Common myeloid progenitor, CD34-positive (primary cell): Measurements from ENCODE around the gene PHLPP1.
A peak's percentile ranks its signal among the peaks of the same experiment; 100 is the strongest.

Experiments used
- CTCF ChIA-PET: fragments of 350-600 bp; sonication (Branson Sonifier 250); formaldehyde crosslinking; loops from one replicate; lab custom pipeline; 2021; ENCODE audit warnings: antibody characterized with exemption; lab: Charles Lee
- POLR2A ChIA-PET: fragments of 350-600 bp; sonication (Branson Sonifier 250); formaldehyde crosslinking; loops from one replicate; lab custom pipeline; 2021; ENCODE audit warnings: antibody characterized with exemption; lab: Charles Lee
- DNase-seq, 3 donors: peaks; one replicate each; pipeline versions ENCODE4 v3.0.0 to v3.0.0-alpha.2; 2013
- H3K27ac ChIP-seq, 2 experiments: 1 replicate in 1 of 2; 2 replicates in 1 of 2; pipeline ENCODE4 v1.7.0; 2013; ENCODE audit warnings: inconsistent platforms in 2 of 2, low read length in 2 of 2, mild to moderate bottlenecking in 2 of 2, low read depth in 1 of 2, moderate library complexity in 1 of 2; ENCODE audit not compliant: severe bottlenecking in 2 of 2, insufficient read depth in 1 of 2, poor library complexity in 1 of 2
- H3K27me3 ChIP-seq, 5 experiments: replicated peaks in 2 of 5; 1 replicate in 3 of 5; 2 replicates in 2 of 5; pipeline versions ENCODE4 v1.6.1 to v1.7.0; 2013; ENCODE audit warnings: low read length in 4 of 5, mild to moderate bottlenecking in 2 of 5, moderate library complexity in 2 of 5, inconsistent platforms in 1 of 5; ENCODE audit not compliant: insufficient read depth in 5 of 5, control insufficient read depth in 4 of 5
- H3K36me3 ChIP-seq, 4 experiments: 1 replicate in 2 of 4; 2 replicates in 2 of 4; pipeline versions ENCODE4 v1.6.1 to v1.7.0; 2013; ENCODE audit warnings: low read length in 3 of 4, control low read depth in 1 of 4, mild to moderate bottlenecking in 1 of 4; ENCODE audit not compliant: control insufficient read depth in 4 of 4, insufficient read depth in 4 of 4
- H3K4me1 ChIP-seq, 4 experiments: 1 replicate in 3 of 4; 2 replicates in 1 of 4; pipeline versions ENCODE4 v1.6.1 to v1.7.1; 2013; ENCODE audit warnings: low read length in 3 of 4, mild to moderate bottlenecking in 3 of 4, control low read depth in 1 of 4, inconsistent platforms in 1 of 4, moderate library complexity in 1 of 4; ENCODE audit not compliant: control insufficient read depth in 4 of 4, insufficient read depth in 4 of 4; ENCODE audit errors: control extremely low read depth in 1 of 4
- H3K4me3 ChIP-seq, 7 experiments: 1 replicate in 4 of 7; 2 replicates in 3 of 7; pipeline versions ENCODE4 v1.5.1 to v1.7.0; 2013; ENCODE audit warnings: mild to moderate bottlenecking in 7 of 7, low read length in 6 of 7, moderate library complexity in 6 of 7, inconsistent platforms in 2 of 7, low read depth in 2 of 7, control low read depth in 1 of 7; ENCODE audit not compliant: insufficient read depth in 4 of 7, control insufficient read depth in 1 of 7; ENCODE audit errors: extremely low read depth in 1 of 7
- H3K9me3 ChIP-seq, 5 experiments: 1 replicate in 4 of 5; 2 replicates in 1 of 5; pipeline versions ENCODE4 v1.6.1 to v1.7.1; 2013; ENCODE audit warnings: low read length in 4 of 5, mild to moderate bottlenecking in 2 of 5, inconsistent platforms in 1 of 5, low read depth in 1 of 5, moderate library complexity in 1 of 5; ENCODE audit not compliant: control insufficient read depth in 4 of 5, insufficient read depth in 2 of 5; ENCODE audit errors: control extremely low read depth in 1 of 5
- WGBS: methylation state at CpG from one replicate; pipeline ENCODE4 v1.1.5; 2013; ENCODE audit not compliant: insufficient coverage; 5-methylcytosine and 5-hydroxymethylcytosine counted together

Gene PHLPP1

DNA sequence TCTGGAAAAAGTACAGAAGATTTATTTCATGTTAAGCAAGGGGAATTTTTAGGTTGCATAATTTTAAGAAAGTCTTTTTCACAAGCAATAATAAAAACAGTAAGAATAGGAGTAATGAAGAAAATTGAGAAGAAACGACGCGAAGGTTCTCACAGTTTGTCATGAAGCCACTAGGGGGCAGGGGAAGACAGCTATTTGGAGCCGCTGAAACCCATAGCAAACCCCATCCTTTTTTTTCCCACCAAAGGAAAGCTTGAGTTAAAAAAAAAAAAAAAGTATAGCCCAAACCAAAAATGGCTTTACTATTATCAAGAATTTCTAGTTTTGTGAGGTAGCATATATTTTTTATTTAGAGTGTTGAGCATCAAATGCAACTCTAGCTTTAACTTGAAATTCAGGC lies 300.9 kb downstream of the PHLPP1 start:
- Histone ChIP-seq H3K4me3 (no peak overlapping the region), H3K27me3 (no peaks in the 10 kb centered on the region), H3K36me3 (peaks cover 0 to 2% (median 0%) of the 10 kb centered on the region in 4 experiments), H3K9me3 (peaks cover 0 to 10% (median 4%) of the 10 kb centered on the region in 5 experiments), H3K4me1 (no peaks in the 10 kb centered on the region), H3K27ac (no peak overlapping the region)
- peak; percentile 73 to 84 (median 78) for DNase-seq
- ChIA-PET CTCF (interaction anchor here (0.6 to 9.1 kb wide), 32 partner anchors 9 to 422 kb away, joined by 3 to 120 read pairs (median 4); partner anchors contain the start of gene BCL2), POLR2A (interaction anchor here (0.6 to 0.7 kb wide), 3 partner anchors 192 to 308 kb away, joined by 3 read pairs; no protein-coding TSS in a partner anchor)
- WGBS, result no CpG with 5 or more reads among the region's 4 CpGs

DNA sequence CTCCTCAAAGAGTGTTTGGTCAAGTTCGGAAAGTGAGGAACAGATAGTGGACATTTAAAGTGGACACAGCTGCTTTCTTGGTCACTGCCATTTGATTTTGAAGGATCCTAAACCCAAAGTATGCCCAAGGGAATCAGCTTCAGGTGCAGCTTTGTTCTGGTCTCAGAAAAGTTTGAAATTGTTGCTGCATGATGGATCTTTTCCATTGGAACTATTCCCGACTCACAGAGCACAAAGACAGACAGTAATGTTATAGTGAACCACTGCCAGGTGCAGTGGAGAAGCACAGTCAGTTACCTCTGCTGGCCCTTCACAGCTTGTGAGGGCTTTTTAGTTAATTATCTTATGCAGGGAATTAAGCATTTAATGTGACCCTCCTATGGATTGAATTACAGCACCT lies 301.7 kb downstream of the PHLPP1 start:
- WGBS, result 100% methylated on average over 1 of the region's 2 CpGs
- Histone ChIP-seq H3K9me3 (peaks cover 0 to 10% (median 4%) of the 10 kb centered on the region in 5 experiments), H3K36me3 (peaks cover 0 to 2% (median 0%) of the 10 kb centered on the region in 4 experiments), H3K4me1 (no peaks in the 10 kb centered on the region), H3K27ac (no peak overlapping the region), H3K27me3 (no peaks in the 10 kb centered on the region), H3K4me3 (no peak overlapping the region)
- CTCF ChIA-PET, result interaction anchor here (0.6 to 9.1 kb wide), 32 partner anchors 9 to 420 kb away, joined by 3 to 120 read pairs (median 4); partner anchors contain the start of gene BCL2
- POLR2A ChIA-PET, result no interaction called here
- DNase-seq, result no peak

DNA sequence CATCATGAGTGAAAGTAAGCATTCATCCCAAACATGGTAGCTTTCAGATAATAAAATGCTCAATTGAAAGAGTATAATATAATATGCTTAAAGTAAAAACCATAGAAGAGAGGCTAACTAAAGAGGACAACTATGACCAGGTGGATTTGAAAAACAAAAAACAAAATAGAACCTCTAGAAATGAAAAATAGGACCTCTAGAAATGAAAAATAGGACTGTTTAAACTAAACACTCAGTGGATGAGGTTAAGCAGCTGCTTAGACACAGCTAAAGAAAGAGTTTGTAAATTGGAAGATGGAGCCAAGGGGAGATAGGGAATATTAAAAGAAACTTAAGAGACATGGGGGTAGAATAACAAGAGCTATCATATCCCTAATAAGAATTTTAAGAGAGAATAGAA lies 302.6 kb downstream of the PHLPP1 start:
- peaks cover 0 to 10% (median 4%) of the 10 kb centered on the region in 5 experiments for H3K9me3 ChIP-seq
- no peak for DNase-seq
- no peaks in the 10 kb centered on the region for H3K4me1 ChIP-seq
- ChIA-PET CTCF (interaction anchor here (1.0 to 9.1 kb wide), 24 partner anchors 8 to 322 kb away, joined by 3 to 120 read pairs (median 4); partner anchors contain the start of gene BCL2), POLR2A (interaction anchor here (0.6 kb wide), 1 partner anchor 160 kb away, joined by 3 read pairs; no protein-coding TSS in a partner anchor)
- no peaks in the 10 kb centered on the region for H3K27me3 ChIP-seq
- H3K4me3 ChIP-seq, result no peak overlapping the region
- no peak overlapping the region for H3K27ac ChIP-seq
- H3K36me3 ChIP-seq, result peaks cover 0 to 2% (median 0%) of the 10 kb centered on the region in 4 experiments

- Histone ChIP-seq H3K4me3 (no peak overlapping the region), H3K27ac (no peak overlapping the region), H3K4me1 (peaks cover 0 to 9% (median 4%) of the 10 kb centered on the region in 4 experiments), H3K9me3 (peaks cover 0 to 10% (median 4%) of the 10 kb centered on the region in 5 experiments), H3K27me3 (no peaks in the 10 kb centered on the region), H3K36me3 (peaks cover 0 to 2% (median 0%) of the 10 kb centered on the region in 4 experiments)
- 94% methylated on average over 23 of the region's 26 CpGs for WGBS
- DNase-seq, result peak in 1 of 3 donors; percentile 5
- POLR2A ChIA-PET, result no interaction called here
- CTCF ChIA-PET, result interaction anchor here (1.0 kb wide), 1 partner anchor 95 kb away, joined by 4 read pairs; no protein-coding TSS in a partner anchor
Observed at GRCh38 chr18:63022429-63023022, 307.2 kb downstream of the PHLPP1 start.

- 84% methylated on average over 9 of the region's 12 CpGs for WGBS
- DNase-seq, result peak in 2 of 3 donors; percentile 34 to 49
- Histone ChIP-seq H3K4me3 (no peak overlapping the region), H3K9me3 (no peaks in the 10 kb centered on the region), H3K27ac (no peak overlapping the region), H3K27me3 (no peaks in the 10 kb centered on the region), H3K4me1 (peaks cover 0 to 9% (median 4%) of the 10 kb centered on the region in 4 experiments), H3K36me3 (no peaks in the 10 kb centered on the region)
- ChIA-PET POLR2A (no interaction called here), CTCF (interaction anchor here (0.9 to 2.9 kb wide), 6 partner anchors 9 to 414 kb away, joined by 3 to 13 read pairs (median 3); no protein-coding TSS in a partner anchor)
Observed at GRCh38 chr18:63025251-63026090, 310.1 kb downstream of the PHLPP1 start.

DNA sequence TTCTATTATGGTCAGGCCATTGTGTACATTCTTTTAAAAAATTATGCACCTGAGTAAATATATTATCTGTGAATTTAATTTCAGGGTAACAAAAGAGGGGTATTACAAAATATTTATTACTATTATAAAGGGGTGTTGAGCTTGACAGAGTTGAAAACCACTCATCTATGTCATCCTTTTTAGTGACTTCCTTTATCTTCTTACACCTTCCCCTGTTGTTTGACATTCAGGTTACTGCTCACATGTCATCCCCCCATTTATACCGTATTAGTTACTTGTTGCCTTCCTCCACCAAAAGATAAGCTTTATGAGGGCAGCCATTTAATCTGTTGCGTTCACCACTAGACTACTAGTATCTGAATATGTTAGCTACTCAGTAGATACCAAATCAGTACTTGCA lies 313.0 kb downstream of the PHLPP1 start:
- peaks cover 0 to 9% (median 4%) of the 10 kb centered on the region in 4 experiments for H3K4me1 ChIP-seq
- no peak overlapping the region for H3K27ac ChIP-seq
- DNase-seq, result no peak
- WGBS, result 100% methylated on average over 1 of the region's 2 CpGs
- CTCF ChIA-PET, result interaction anchor here (0.6 to 2.2 kb wide), 5 partner anchors 11 to 295 kb away, joined by 3 to 8 read pairs (median 3); no protein-coding TSS in a partner anchor
- POLR2A ChIA-PET, result no interaction called here
- H3K4me3 ChIP-seq, result no peak overlapping the region
- H3K9me3 ChIP-seq, result peaks cover 0 to 4% (median 0%) of the 10 kb centered on the region in 5 experiments
- H3K36me3 ChIP-seq, result no peaks in the 10 kb centered on the region
- H3K27me3 ChIP-seq, result no peaks in the 10 kb centered on the region
